WTC11 (cell line): ENCODE measurements around the gene KCTD2. TPM values are rescaled to one million over a fixed set of nuclear protein-coding genes. Genes with fewer than 3 reads are reported as not detected.

Experiments used
- ATAC-seq: fragments of 200-7000 bp; cut with Tn5 transposase; 2 replicates; pipeline ENCODE4 v1.10.0; 2021; ENCODE audit warnings: mild to moderate bottlenecking, moderate library complexity
- Bru-seq: library from RNA; stranded (reverse); fragments of 400-500 nt; gene quantifications from one replicate; lab custom pipeline; 2021; lab: Mats Ljungman, UMichigan
- CTCF ChIA-PET: fragments of 300-600 bp; sonication (Branson Sonifier 250); formaldehyde crosslinking; loops from one replicate; lab custom pipeline; 2021; ENCODE audit warnings: antibody characterized with exemption; lab: Charles Lee
- POLR2A ChIA-PET: fragments of 350-600 bp; sonication (Branson Sonifier 250); formaldehyde crosslinking; loops from one replicate; lab custom pipeline; 2021; ENCODE audit warnings: antibody characterized with exemption; lab: Charles Lee
- DNase-seq: peaks from one replicate; pipeline ENCODE4 v3.0.0; 2021; ENCODE audit warnings: low spot score
- H3K27ac Mint-ChIP-seq: 2 replicates; pipeline ENCODE4 v1.8.0; 2021; ENCODE audit warnings: mixed read lengths
- H3K27me3 Mint-ChIP-seq: 2 replicates; pipeline ENCODE4 v1.8.0; 2021; ENCODE audit warnings: low read depth, mild to moderate bottlenecking, moderate library complexity, mixed read lengths
- H3K36me3 Mint-ChIP-seq: 2 replicates; pipeline ENCODE4 v1.8.0; 2021; ENCODE audit warnings: mixed read lengths
- H3K4me1 Mint-ChIP-seq: 2 replicates; pipeline ENCODE4 v1.8.0; 2022; ENCODE audit warnings: mixed read lengths
- H3K4me3 Mint-ChIP-seq: 2 replicates; pipeline ENCODE4 v1.8.0; 2021; ENCODE audit warnings: mild to moderate bottlenecking, moderate library complexity, mixed read lengths
- H3K9me3 Mint-ChIP-seq: 2 replicates; pipeline ENCODE4 v1.8.0; 2021; ENCODE audit warnings: mixed read lengths
- ATF1 ChIP-seq: sonication (generic); formaldehyde crosslinking; IDR thresholded peaks from 2 replicates; pipeline ENCODE4 v1.8.1; 2023; ENCODE audit warnings: mild to moderate bottlenecking, moderate library complexity, missing genetic modification reagents
- CREB1 ChIP-seq: sonication (generic); formaldehyde crosslinking; IDR thresholded peaks from 2 replicates; pipeline ENCODE4 v1.8.0; 2023; ENCODE audit warnings: mild to moderate bottlenecking, missing genetic modification reagents
- ELF4 ChIP-seq: sonication (generic); formaldehyde crosslinking; IDR thresholded peaks from 2 replicates; pipeline ENCODE4 v1.8.1; 2022; ENCODE audit warnings: low read depth, mild to moderate bottlenecking, moderate library complexity, missing genetic modification reagents
- HMGXB4 ChIP-seq: sonication (generic); formaldehyde crosslinking; IDR thresholded peaks from 2 replicates; pipeline ENCODE4 v1.8.1; 2023; ENCODE audit warnings: mild to moderate bottlenecking, moderate library complexity, missing genetic modification reagents
- IRF1 ChIP-seq: sonication (generic); formaldehyde crosslinking; IDR thresholded peaks from 2 replicates; pipeline ENCODE4 v1.8.0; 2023; ENCODE audit warnings: missing genetic modification reagents
- NFYB ChIP-seq: sonication (generic); formaldehyde crosslinking; conservative IDR thresholded peaks from 2 replicates; pipeline ENCODE4 v1.8.0; 2022; ENCODE audit warnings: low read depth, missing genetic modification reagents
- OVOL2 ChIP-seq: fragments of 250-450 bp; sonication (Bioruptor Pico); IDR thresholded peaks from 2 replicates; pipeline ENCODE4 v1.9.0; 2021; ENCODE audit warnings: mild to moderate bottlenecking, borderline replicate concordance
- RORB ChIP-seq: fragments of 250-450 bp; sonication (Bioruptor Pico); IDR thresholded peaks from 2 replicates; pipeline ENCODE4 v1.9.0; 2021; ENCODE audit warnings: mild to moderate bottlenecking
- SOX15 ChIP-seq: fragments of 250-450 bp; sonication (Bioruptor Pico); IDR thresholded peaks from 2 replicates; pipeline ENCODE4 v1.9.0; 2021; ENCODE audit warnings: mild to moderate bottlenecking
- SP1 ChIP-seq: sonication (generic); formaldehyde crosslinking; conservative IDR thresholded peaks from 2 replicates; pipeline ENCODE4 v1.8.1; 2022; ENCODE audit warnings: missing genetic modification reagents
- TP53 ChIP-seq: sonication (generic); formaldehyde crosslinking; IDR thresholded peaks from 2 replicates; pipeline ENCODE4 v1.8.1; 2023; ENCODE audit warnings: mild to moderate bottlenecking, missing genetic modification reagents
- ZBTB21 ChIP-seq: sonication (generic); formaldehyde crosslinking; IDR thresholded peaks from 2 replicates; pipeline ENCODE4 v1.8.1; 2023; ENCODE audit warnings: mild to moderate bottlenecking, missing genetic modification reagents, borderline replicate concordance
- ZNF138 ChIP-seq: sonication (generic); formaldehyde crosslinking; conservative IDR thresholded peaks from 2 replicates; pipeline ENCODE4 v1.8.1; 2022; ENCODE audit warnings: mild to moderate bottlenecking, moderate library complexity, missing genetic modification reagents
- ZNF396 ChIP-seq: fragments of 250-450 bp; sonication (Bioruptor Pico); IDR thresholded peaks from 2 replicates; pipeline ENCODE4 v1.8.0; 2021; ENCODE audit warnings: mild to moderate bottlenecking, moderate library complexity, borderline replicate concordance
- ZNF416 ChIP-seq: fragments of 250-450 bp; sonication (Bioruptor Pico); IDR thresholded peaks from 2 replicates; pipeline ENCODE4 v1.9.0; 2021; ENCODE audit warnings: mild to moderate bottlenecking, inconsistent platforms
- long read RNA-seq, 3 experiments: library from RNA in 1 of 3; library from capped mRNA in 1 of 3; library from polyadenylated mRNA in 1 of 3; unstranded in 2 of 3; stranded (forward) in 1 of 3; transcript quantifications; one replicate each; pipeline ENCODE4 v2.0.0, GENCODE V29; 2021
- total RNA-seq: library from RNA; stranded (reverse); gene quantifications from 3 replicates; pipeline ENCODE4 v1.2.3, GENCODE V29; 2021
- TF ChIP-seq, protein P1 (sequence below): sonication (generic); formaldehyde crosslinking; IDR thresholded peaks from 2 replicates; pipeline ENCODE4 v1.8.0; 2022; ENCODE audit warnings: mild to moderate bottlenecking, missing genetic modification reagents
- TF ChIP-seq, protein P2 (sequence below): sonication (generic); formaldehyde crosslinking; IDR thresholded peaks from 2 replicates; pipeline ENCODE4 v1.8.1; 2022; ENCODE audit warnings: mild to moderate bottlenecking, moderate library complexity, missing genetic modification reagents
- TF ChIP-seq, protein P3 (sequence below): sonication (generic); formaldehyde crosslinking; IDR thresholded peaks from 2 replicates; pipeline ENCODE4 v1.8.1; 2023; ENCODE audit warnings: mild to moderate bottlenecking, missing genetic modification reagents, borderline replicate concordance
- TF ChIP-seq, protein P4 (sequence below): sonication (generic); formaldehyde crosslinking; IDR thresholded peaks from 2 replicates; pipeline ENCODE4 v1.8.1; 2023; ENCODE audit warnings: mild to moderate bottlenecking, missing genetic modification reagents
- TF ChIP-seq, protein P5 (sequence below): sonication (generic); formaldehyde crosslinking; IDR thresholded peaks from 2 replicates; pipeline ENCODE4 v1.8.0; 2023; ENCODE audit warnings: missing genetic modification reagents, mild to moderate bottlenecking, borderline replicate concordance

KCTD2 gene
- total RNA-seq (31.3 to 34.0 TPM (median 32.8 TPM) in 3 replicates), Bru-seq, nascent RNA (percentile 72 among the genes with signal in this experiment)
- long read RNA-seq, experiment 1, transcript KCTD2-201 (6 exons, 3,635 nt) = major isoform, 130 of 172 reads
- long read RNA-seq, experiment 1, partial matches to known transcripts = 8 of 172 reads
- long read RNA-seq, experiment 1, other reads (novel, unspliced or antisense) = 33 of 172 reads
- long read RNA-seq, experiment 2, transcript KCTD2-201 (6 exons, 3,635 nt) = major isoform, 23 of 45 reads
- long read RNA-seq, experiment 2, partial matches to known transcripts = 2 of 45 reads
- long read RNA-seq, experiment 2, other reads (novel, unspliced or antisense) = 20 of 45 reads
- long read RNA-seq, experiment 3, partial matches to known transcripts = 1 of 1 reads
- long read RNA-seq, experiment 3, other reads (novel, unspliced or antisense) = 0 of 1 reads

GRCh38 chr17:75046407-75047289 lies at the start of gene KCTD2, which contains the start of gene ATP5PD:
Gene KCTD2, plus strand, starts transcription at chr17:75047225. Its CDS starts 26 bp downstream, at chr17:75047251.
Gene ATP5PD, minus strand, starts transcription at chr17:75046969. Its CDS starts 4,319 bp downstream, at chr17:75042650.
- DNase-seq (peak; percentile 97), ATAC-seq (peak; percentile 95)
- CTCF ChIA-PET = interaction anchor here (0.6 to 2.4 kb wide), 12 partner anchors 8 to 224 kb away, joined by 3 to 13 read pairs (median 4); partner anchors contain the start of genes HID1, MIF4GD, MRPL58 and OTOP2
- Mint-ChIP-seq H3K9me3 (no peaks in the 10 kb centered on the region), H3K27ac (peak within 1 kb of the TSS; percentile 96), H3K4me1 (peaks cover 45% of the 10 kb centered on the region), H3K36me3 (peaks cover 27% of the 10 kb centered on the region), H3K4me3 (peak within 1 kb of the TSS; percentile 99), H3K27me3 (no peaks in the 10 kb centered on the region)
- POLR2A ChIA-PET = interaction anchor here (0.7 to 2.3 kb wide), 6 partner anchors 10 to 173 kb away, joined by 3 to 9 read pairs (median 3); partner anchors contain the start of genes MRPL58 and NT5C
- TF ChIP-seq, protein P1, sequence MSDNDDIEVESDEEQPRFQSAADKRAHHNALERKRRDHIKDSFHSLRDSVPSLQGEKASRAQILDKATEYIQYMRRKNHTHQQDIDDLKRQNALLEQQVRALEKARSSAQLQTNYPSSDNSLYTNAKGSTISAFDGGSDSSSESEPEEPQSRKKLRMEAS (CRISPR knock-in tag) = peak; percentile 81
- TF ChIP-seq, protein P2, sequence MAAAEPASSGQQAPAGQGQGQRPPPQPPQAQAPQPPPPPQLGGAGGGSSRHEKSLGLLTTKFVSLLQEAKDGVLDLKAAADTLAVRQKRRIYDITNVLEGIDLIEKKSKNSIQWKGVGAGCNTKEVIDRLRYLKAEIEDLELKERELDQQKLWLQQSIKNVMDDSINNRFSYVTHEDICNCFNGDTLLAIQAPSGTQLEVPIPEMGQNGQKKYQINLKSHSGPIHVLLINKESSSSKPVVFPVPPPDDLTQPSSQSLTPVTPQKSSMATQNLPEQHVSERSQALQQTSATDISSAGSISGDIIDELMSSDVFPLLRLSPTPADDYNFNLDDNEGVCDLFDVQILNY = peak; percentile 19
- TF ChIP-seq HMGXB4 (CRISPR knock-in tag) = peak; percentile 76; the same call in 1 of the 2 replicates
- TF ChIP-seq ZBTB21 = no peak; the same call in 1 of the 2 replicates
- TF ChIP-seq SP1 (CRISPR knock-in tag) = peak; percentile 92
- no peak for TF ChIP-seq RORB (CRISPR knock-in tag)
- TF ChIP-seq IRF1 (CRISPR knock-in tag) = no peak
- TF ChIP-seq, protein P3, sequence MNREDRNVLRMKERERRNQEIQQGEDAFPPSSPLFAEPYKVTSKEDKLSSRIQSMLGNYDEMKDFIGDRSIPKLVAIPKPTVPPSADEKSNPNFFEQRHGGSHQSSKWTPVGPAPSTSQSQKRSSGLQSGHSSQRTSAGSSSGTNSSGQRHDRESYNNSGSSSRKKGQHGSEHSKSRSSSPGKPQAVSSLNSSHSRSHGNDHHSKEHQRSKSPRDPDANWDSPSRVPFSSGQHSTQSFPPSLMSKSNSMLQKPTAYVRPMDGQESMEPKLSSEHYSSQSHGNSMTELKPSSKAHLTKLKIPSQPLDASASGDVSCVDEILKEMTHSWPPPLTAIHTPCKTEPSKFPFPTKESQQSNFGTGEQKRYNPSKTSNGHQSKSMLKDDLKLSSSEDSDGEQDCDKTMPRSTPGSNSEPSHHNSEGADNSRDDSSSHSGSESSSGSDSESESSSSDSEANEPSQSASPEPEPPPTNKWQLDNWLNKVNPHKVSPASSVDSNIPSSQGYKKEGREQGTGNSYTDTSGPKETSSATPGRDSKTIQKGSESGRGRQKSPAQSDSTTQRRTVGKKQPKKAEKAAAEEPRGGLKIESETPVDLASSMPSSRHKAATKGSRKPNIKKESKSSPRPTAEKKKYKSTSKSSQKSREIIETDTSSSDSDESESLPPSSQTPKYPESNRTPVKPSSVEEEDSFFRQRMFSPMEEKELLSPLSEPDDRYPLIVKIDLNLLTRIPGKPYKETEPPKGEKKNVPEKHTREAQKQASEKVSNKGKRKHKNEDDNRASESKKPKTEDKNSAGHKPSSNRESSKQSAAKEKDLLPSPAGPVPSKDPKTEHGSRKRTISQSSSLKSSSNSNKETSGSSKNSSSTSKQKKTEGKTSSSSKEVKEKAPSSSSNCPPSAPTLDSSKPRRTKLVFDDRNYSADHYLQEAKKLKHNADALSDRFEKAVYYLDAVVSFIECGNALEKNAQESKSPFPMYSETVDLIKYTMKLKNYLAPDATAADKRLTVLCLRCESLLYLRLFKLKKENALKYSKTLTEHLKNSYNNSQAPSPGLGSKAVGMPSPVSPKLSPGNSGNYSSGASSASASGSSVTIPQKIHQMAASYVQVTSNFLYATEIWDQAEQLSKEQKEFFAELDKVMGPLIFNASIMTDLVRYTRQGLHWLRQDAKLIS (CRISPR knock-in tag) = peak; percentile 77; the same call in 1 of the 2 replicates
- peak; percentile 93 for TF ChIP-seq NFYB (CRISPR knock-in tag)
- TF ChIP-seq ZNF416 (CRISPR knock-in tag) = peak; percentile 63; the same call in 1 of the 2 replicates
- no peak for TF ChIP-seq OVOL2
- TF ChIP-seq TP53 (CRISPR knock-in tag) = no peak
- TF ChIP-seq ZNF396 (CRISPR knock-in tag) = no peak
- TF ChIP-seq, protein P4, sequence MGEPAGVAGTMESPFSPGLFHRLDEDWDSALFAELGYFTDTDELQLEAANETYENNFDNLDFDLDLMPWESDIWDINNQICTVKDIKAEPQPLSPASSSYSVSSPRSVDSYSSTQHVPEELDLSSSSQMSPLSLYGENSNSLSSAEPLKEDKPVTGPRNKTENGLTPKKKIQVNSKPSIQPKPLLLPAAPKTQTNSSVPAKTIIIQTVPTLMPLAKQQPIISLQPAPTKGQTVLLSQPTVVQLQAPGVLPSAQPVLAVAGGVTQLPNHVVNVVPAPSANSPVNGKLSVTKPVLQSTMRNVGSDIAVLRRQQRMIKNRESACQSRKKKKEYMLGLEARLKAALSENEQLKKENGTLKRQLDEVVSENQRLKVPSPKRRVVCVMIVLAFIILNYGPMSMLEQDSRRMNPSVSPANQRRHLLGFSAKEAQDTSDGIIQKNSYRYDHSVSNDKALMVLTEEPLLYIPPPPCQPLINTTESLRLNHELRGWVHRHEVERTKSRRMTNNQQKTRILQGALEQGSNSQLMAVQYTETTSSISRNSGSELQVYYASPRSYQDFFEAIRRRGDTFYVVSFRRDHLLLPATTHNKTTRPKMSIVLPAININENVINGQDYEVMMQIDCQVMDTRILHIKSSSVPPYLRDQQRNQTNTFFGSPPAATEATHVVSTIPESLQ (CRISPR knock-in tag) = no peak
- TF ChIP-seq CREB1 = 0 out of 2 replicates have a peak, but pooled peaks have one; percentile 31
- 0 out of 2 replicates have a peak, but pooled peaks have one; percentile 30 for TF ChIP-seq ATF1 (CRISPR knock-in tag)
- no peak for TF ChIP-seq ELF4 (CRISPR knock-in tag)
- TF ChIP-seq ZNF138 = no peak
- TF ChIP-seq SOX15 = no peak
- TF ChIP-seq, protein P5, sequence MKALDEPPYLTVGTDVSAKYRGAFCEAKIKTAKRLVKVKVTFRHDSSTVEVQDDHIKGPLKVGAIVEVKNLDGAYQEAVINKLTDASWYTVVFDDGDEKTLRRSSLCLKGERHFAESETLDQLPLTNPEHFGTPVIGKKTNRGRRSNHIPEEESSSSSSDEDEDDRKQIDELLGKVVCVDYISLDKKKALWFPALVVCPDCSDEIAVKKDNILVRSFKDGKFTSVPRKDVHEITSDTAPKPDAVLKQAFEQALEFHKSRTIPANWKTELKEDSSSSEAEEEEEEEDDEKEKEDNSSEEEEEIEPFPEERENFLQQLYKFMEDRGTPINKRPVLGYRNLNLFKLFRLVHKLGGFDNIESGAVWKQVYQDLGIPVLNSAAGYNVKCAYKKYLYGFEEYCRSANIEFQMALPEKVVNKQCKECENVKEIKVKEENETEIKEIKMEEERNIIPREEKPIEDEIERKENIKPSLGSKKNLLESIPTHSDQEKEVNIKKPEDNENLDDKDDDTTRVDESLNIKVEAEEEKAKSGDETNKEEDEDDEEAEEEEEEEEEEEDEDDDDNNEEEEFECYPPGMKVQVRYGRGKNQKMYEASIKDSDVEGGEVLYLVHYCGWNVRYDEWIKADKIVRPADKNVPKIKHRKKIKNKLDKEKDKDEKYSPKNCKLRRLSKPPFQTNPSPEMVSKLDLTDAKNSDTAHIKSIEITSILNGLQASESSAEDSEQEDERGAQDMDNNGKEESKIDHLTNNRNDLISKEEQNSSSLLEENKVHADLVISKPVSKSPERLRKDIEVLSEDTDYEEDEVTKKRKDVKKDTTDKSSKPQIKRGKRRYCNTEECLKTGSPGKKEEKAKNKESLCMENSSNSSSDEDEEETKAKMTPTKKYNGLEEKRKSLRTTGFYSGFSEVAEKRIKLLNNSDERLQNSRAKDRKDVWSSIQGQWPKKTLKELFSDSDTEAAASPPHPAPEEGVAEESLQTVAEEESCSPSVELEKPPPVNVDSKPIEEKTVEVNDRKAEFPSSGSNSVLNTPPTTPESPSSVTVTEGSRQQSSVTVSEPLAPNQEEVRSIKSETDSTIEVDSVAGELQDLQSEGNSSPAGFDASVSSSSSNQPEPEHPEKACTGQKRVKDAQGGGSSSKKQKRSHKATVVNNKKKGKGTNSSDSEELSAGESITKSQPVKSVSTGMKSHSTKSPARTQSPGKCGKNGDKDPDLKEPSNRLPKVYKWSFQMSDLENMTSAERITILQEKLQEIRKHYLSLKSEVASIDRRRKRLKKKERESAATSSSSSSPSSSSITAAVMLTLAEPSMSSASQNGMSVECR (CRISPR knock-in tag) = peak; percentile 86; the same call in 1 of the 2 replicates
